NCI-H2081 (cell line): ENCODE measurements around the gene SRPK1.
"Not testable (repeated sequence)": the region's sequence is repeated elsewhere in the genome, so short reads cannot be mapped to it uniquely, and the experiment has no call there.

Experiments used
- DNase-seq, 2 experiments: peaks; one replicate each; lab custom pipeline; 2025; lab: John Stamatoyannopoulos, UW

Gene SRPK1

DNA sequence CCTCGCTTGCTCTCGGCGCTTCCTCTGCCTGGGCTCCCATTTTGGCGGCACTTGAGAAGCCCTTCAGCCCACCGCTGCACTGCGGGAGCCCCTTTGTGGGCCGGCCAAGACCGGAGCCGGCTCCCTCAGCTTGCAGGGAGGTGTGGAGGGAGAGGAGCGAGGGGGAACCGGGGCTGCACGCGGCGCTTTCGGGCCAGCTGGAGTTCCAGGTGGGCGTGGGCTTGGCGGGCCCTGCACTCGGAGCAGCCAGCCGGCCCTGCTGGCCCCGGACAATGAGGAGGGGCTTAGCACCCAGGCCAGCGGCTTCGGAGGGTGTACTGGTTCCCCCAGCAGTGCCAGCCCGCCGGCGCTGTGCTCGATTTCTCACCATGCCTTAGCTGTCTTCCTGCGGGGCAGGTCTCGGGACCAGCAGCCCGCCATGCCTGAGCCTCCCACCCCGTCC, 10.2 kb upstream of the SRPK1 start:
- no peak for DNase-seq

DNA sequence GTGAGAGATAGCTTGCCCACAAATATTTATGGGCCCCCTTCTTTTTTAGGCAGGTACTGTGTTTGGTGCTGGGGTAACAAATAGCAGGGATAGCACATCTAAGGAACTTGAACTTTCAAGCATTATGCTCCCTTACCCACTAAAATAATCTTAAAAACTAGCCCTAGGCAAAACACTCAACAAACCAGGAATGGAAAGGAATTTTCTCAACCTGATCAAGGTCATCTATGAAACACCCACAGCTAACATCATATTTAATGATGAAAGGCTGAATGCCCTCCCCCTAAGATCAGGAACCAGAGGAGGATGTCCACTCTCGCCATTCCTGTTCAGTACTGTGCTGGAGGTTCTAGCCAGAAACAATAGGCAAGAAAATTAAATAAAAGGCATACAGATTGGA, 8.7 kb upstream of the SRPK1 start:
- DNase-seq, result no peak

DNA sequence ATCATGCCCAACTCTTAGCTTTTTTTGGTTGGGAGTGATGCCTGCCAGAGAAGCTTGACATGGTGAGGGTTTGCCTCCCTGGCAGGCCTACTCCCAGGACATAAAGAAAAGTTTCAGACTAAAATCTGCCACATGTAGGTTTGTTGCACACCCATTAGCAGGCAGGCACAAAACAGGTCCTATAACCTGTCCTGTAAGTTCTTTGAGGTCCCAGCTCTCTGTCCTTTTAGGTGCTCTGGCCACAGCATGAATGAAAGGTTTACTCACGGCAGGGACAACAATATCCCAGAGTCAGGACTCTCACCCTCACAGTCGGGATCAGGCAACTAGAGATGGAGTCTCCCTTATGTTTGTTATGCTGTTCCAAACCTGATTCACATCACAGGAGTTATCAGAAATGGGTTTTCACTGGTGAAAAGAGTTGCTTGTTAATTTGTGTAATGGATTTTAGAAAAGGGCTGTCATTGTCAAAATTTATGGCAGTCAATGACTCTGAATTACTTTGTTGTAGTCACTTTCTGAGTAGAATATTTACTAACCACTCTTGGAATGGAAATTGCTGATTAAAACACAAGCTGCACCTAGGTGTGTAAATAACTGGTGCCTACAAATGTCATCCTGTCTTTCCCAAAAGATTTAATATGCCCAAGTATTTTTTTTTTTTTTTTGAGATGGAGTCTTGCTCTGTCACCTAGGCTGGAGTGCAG, 5.8 kb upstream of the SRPK1 start:
- no peak for DNase-seq

DNA sequence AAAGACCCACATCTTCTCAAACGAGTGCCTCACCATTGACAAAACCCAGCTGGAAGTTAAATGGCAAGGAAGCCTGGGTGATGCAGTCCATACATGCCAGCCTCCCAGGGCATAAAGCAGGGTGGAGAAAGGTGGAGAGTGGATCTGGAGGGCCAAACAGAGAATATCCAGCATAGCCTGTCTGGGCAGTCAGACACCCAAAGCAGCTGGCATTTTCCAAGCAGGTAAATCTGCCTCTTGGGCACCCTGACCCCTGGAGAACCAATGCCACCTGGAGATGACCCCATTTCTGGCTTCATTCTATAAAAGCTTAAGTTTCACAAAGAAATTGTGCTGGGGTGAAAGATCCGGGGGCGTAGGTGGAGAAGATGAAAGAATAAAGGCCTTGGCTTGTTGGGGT, 5.1 kb upstream of the SRPK1 start:
- DNase-seq, result no peak

DNA sequence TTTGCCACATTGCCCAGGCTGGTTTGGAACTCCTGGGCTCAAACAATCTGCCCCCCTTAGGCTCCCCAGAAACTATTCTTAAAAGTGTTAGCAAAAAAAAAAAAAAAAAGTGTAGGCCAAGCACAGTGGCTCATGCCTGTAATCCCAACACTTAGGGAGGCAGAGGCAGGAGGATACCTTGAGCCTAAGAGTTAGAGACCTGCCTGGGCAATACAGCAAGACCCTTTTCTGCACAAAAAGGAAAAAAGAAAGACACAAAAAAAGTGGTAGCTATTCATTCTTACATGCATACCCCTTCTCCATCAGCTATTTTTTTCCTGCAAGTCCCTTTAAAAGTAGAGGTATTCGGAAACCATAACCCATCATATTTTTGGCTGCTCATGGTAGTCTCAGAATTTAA, 3.2 kb upstream of the SRPK1 start:
- no peak for DNase-seq

DNA sequence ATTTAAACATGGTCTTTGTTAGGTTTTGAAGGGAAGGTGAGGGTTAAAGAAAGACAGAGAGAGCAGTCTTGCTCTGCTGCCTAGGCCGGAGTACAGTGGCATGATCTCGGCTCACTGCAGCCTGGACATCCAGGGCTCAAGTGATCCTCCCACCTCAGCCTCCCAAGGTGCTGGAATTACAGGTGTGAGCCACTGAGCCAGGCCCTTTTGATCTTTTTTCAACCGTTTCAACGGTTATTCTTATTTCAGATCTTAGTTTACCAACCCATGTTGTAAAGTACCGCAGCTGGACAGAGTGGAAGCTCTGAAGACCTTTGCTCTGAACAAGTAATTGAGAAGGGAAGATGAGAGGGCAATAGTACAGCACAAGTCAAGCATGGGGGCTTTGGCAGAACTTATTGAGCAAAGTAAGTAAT, 1.2 kb upstream of the SRPK1 start:
- DNase-seq, result no peak

DNA sequence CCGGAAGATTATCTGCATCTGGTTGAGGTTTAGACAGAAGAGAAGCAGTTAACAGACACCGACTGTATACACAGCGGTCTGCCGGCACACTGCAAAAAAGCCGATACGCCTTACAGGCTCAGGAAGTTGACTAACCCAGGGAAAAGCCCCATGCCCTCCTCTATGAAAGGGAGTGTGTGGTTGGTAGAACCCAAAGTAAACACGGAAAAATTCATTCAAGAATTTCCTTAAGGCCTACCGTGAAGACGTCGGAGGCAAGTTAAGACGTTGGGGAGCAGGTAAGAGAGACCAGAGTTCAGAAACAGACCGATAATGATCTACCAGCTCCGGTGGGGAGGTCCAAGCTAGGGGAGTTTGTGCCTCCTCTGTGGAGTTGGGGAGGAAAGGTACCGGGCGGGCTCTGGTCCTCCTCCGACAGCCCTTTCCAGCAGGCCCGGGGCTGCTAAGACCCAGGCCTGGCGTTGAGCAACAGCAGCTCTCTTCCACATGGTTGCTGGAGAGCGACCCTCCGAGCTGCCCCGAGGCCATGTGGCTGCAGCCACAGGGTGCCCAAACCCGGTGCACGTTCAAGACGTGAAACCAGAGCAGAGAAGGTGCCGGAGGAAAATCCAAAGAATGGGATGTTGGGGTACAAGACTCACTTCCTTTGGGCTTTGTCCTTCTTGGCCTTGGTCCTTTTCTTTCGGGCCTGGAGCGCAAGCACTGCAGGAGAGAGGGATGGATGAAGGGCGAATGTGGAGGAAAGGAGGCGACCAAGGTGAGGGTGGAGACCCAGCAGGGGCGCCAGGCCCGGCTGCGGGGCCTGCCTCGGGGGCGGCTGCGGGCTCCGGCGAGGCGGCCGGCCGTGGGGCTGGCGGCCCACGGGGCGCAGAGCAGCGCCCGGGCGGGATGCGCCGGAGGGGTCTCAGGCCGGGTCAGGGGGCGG, 809 bp downstream of the SRPK1 start:
- DNase-seq, result peak; percentile 20 to 40

DNA sequence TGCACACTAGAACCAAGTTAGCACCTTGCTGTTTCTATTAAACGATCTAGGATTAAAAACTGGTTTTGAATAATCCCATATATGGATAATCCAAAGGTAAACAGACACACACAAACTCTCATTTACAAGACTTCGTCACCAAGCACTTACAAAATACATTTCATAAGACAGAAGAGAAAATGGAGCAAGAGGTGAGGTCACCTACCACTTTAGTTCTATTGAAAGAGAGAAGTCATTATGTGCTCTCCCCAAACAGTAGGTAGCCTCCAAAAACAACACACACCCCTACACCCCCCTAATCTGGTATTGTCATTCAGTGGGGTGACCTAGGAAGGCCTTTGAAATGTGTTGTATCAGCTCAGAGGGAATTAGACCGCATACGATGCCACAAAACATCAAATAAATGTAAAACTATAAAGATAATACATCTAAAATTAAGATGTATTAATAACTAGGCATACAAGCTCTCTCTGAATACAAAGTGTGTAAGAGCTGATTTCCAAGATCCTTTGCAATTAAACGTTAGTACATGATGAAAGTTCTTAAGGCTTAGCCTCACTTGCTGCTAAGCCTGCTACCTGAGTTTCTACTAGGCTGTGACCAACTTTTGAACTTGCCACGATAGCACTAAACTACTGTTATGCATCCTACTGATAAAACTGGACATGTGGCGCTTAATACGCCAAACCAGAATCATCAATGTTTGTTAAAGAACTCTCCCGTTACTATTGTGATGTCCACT, 1.6 kb downstream of the SRPK1 start:
- peak in 1 of 2 experiments; percentile 35 for DNase-seq

DNA sequence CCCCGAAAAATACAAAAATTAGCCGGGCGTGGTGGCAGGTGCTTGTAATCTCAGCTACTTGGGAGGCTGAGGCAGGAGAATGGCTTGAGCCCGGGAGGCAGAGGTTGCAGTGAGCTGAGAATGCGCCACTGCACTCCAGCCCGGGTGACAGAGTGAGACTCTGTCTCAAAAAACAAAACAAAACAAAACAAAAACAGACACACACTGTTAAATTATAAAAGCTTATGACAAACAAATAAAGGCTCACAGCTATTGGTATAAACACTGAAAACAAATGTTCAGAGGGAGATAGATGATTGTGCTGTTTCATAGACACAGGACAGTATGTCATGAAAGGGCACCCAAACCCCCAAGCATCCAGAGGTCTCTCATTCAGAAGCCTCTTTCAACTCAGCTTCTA, 4.0 kb downstream of the SRPK1 start:
- DNase-seq, result not testable (repeated sequence)

DNA sequence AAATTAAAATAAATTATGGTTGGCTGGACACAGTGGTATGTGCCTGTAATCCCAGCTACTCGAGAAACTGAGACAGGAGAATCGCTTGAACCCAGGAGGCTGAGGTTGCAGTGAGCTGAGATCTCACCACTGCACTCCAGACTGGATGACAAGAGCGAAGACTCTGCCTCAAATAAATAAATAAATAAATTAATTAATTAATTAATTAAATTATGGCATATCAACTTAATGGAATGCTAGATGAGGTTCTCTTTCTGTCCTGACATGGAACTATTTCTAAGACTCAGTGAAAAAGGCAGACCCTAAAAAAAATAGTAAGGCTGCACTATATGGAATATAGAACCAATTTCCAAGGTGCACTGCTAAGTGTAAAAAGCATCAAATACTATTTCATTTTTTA, 4.8 kb downstream of the SRPK1 start:
- no peak for DNase-seq

DNA sequence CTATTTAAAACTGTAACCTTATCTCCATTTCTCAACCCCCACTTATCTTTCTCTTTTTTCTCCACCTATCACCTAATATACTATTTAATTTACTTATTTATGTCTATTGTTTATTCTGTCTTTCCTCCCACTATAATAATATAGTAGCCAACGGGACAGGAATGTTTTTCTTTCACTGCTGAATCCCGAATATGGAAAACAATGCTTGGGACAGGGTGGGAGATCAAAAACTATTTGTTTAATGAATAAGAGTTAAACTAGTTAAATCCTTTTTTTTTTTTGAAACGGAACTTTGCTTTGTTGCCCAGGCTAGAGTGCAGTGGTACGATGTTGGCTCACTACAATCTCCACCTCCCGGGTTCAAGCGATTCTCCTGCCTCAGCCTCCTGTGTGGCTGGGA, 6.4 kb downstream of the SRPK1 start:
- no peak for DNase-seq

DNA sequence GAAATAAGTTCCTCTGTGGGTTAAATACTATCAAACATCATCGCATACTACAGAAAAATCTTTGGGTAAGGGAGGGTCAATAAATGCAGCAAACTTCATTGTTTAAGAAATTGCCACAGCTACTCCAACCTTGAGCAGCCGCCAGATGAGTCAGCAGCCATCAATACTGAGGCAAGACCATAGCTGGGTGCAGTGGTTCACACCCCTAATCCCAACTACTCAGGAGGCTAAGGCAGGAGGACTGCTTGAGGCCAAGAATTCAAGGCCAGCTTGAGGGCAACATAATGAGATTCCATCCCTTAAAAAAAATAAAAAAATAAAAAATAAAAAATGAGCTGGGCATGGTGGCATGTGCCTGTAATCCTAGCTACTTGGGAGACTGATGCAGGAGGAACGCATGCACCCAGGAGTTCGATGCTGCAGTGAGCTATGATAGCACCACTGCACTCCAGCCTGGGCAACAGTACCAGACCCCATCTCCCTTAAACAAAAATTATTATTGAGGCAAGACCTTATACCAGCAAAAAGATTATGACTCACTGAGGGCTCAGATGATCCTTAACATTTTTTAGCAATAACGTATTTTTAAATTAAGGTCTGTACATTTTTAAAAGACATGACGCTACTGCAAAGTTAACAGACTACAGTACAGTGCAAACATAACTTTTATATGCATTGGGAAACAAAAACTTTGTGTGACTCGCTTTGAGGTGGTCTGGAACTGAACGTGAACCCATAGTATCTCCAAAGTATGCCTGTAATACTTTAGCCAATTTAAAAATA, 8.8 kb downstream of the SRPK1 start:
- no peak for DNase-seq

DNA sequence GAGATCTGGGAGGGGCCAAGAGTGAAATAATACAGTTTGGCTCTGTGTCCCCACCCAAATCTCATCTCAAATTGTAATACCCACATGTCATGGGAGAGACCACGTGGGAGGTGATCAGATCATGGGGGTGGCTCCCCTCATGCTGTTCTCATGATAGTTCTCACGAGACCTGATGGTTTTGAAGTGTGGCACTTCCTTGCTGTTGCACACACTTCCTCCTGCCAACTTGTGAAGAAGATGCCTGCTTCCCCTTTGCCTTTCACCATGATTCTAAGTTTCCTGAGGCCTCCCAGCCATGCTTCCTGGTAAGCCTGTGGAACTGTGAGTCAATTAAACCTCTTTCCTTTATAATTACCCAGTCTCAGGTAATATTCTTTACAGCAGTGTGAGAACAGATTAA, 11.3 kb downstream of the SRPK1 start:
- DNase-seq, result not testable (repeated sequence)

DNA sequence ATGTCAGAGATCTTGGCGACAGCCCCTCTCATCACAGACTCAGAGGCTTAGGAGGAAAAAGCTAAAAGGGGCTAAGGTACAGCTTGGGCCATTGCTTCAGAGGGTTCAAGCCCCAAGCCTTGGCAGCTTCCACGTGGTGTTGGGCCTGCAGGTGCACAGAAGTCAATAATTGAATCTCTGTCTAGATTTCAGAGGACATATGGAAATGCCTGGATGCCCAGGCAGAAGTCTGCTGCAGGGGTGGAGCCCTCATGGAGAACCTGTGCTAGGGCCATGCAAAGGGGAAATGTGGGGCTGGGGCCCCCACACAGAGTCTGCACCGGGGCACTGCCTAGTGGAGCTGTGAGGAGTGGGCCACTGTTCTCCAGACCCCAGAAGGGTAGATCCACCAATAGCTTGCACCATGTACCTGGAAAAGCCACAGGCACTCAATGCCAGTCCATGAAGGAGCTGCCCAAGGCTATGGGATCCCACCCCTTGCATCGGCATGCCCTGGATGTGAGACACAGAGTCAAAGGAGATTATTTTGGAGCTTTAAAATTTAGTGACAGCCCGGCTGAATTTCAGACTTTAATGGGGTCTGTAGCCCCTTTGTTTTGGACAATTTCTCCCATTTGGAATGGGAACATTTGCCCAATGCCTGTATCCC, 12.0 kb downstream of the SRPK1 start:
- not testable (repeated sequence) for DNase-seq

DNA sequence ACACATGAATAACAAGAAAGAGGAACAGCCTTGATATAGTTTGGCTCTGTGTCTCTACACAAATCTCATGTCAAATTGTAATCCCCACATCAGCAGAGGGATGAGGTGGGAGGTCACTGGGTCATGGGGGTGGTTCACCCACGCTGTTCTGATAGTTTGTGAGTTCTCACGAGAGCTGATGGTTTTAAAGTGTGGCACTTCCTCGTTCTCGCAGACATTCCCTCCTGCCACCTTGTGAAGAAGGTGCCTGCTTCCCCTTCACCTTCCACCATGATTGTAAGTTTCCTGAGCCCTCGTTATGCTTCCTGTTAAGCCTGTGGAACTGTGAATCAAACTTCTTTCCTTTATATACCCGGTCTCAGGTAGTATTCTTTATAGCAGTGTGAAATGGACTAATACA, 13.1 kb downstream of the SRPK1 start:
- DNase-seq, result no peak

DNA sequence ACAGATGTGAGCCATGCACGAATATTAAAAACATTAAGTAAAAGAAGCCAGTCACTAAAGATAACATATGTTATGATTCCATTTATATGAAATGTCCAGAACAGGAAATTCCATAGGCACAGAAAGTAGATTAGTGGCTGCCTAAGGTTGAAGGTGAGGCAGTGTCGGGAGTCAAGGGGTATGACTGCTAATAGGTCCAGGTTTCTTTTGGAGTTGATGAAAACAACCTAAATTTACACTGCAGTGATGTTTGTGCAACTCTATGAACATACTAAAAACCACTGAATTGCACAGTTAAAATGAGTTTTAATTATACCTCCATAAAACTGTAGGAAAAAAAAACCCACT, 14.4 kb downstream of the SRPK1 start:
- DNase-seq, result no peak

DNA sequence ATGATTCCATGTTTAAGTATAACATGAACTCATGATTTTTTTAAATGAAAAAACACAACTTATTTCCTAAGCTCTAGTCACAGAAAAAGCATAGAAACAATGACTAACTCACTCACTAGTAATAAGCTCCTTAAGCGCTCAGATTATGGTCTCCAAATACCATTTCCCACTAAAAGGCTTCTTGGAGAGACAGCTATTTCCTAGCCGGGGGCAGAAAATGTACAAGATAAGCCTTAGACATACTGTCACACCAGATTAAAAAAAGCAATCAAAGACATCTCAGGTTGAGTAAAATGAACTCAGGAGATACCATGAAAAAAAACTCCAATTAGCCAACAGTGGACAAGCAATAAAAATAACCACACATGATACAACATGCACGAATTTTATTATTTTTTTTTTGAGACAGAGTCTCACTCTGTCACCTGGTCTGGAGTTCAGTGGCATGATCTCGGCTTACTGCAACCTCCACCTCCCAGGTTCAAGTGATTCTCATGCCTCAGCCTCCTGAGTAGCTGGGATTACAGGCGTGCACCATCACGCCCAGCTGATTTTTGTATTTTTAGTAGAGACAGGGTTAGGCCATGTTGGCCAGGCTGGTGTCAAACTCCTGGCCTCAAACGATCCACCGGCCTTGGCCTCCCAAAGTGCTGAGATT, 14.9 kb downstream of the SRPK1 start:
- DNase-seq, result no peak

DNA sequence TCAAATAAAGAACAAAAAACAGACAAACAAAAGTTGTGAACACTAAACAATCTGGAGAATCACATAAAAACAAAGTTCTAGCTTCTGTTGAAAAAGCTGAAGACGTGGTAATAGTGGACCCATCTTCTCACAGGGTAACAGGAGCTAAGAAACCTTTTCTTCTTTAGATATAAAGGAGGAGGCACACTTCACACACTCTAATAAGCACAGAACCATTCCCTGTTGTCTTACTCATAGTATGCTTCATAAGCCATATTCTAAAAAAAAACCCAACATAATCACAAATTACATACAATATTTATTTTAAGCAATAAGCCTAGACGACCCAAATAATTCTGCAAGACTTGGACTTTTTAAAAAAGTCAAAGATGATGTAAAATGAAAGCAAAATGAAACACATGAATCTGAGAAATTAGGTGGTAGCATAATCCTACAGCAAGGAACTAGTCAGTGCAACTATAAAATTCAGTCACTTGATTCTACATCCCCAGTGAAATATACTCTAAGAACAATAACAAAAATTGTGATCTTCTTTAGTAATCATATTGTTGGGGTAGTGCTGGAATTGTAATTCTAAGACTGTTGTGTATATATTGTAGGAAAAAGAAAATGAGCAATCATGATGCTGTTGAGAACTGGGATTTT, 15.6 kb downstream of the SRPK1 start:
- DNase-seq, result no peak

DNA sequence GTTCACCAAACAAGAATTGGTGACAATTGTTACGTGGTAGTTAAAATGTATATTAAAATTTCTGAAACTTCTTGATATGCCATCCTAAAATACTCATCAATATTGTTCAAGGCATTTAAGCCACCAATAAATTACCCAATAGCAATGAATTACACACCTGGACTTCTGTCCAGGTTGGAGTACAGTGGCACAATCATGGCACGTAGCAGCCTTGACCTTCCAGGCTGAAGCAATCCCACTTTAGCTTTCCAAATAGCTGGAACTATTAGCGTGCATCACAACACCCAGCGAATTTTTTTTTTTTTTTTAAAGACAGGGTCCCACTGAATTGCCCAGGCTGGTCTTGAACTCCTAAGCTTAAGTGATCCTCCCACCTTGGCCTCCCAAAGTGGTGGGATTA, 17.2 kb downstream of the SRPK1 start:
- no peak for DNase-seq

DNA sequence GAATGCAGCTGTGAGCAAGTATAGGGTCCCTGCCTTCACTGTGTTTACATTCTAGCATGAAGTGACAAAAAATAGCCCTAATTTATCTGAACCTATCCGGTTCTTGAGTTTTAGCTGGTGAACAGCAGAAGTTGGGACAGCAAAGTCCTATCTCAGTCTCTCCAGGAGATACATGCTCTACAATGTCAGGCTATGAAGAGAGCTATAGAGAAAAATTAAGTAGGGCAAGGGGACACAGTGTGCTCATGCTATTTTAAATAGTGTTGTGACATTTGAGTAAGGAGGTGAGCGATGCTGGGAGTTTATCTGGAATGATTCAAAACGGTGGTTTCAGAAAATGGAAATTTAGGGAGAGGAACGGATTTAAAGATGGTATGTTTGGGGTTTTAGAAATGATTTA, 20.4 kb downstream of the SRPK1 start:
- no peak for DNase-seq
